ENCODE results near the gene GPHN.

The GPHN gene

GRCh38 chr14:66959437-66960050 is 451.6 kb downstream of the GPHN start:
- no peak for DNase-seq (ENCODE audit: low spot score)

GRCh38 chr14:66965831-66966230 is 457.9 kb downstream of the GPHN start:
- DNase-seq (ENCODE audit: low spot score), result no peak

GRCh38 chr14:66972469-66972868 is 464.5 kb downstream of the GPHN start:
- no peak for DNase-seq (ENCODE audit: low spot score)

- peak; percentile 6 for DNase-seq (ENCODE audit: low spot score)
These were observed 466.6 kb downstream of the GPHN start for GRCh38 chr14:66974397-66975025.

- no peak for DNase-seq (ENCODE audit: low spot score)
These were observed 467.3 kb downstream of the GPHN start for GRCh38 chr14:66975251-66975650.

DNA sequence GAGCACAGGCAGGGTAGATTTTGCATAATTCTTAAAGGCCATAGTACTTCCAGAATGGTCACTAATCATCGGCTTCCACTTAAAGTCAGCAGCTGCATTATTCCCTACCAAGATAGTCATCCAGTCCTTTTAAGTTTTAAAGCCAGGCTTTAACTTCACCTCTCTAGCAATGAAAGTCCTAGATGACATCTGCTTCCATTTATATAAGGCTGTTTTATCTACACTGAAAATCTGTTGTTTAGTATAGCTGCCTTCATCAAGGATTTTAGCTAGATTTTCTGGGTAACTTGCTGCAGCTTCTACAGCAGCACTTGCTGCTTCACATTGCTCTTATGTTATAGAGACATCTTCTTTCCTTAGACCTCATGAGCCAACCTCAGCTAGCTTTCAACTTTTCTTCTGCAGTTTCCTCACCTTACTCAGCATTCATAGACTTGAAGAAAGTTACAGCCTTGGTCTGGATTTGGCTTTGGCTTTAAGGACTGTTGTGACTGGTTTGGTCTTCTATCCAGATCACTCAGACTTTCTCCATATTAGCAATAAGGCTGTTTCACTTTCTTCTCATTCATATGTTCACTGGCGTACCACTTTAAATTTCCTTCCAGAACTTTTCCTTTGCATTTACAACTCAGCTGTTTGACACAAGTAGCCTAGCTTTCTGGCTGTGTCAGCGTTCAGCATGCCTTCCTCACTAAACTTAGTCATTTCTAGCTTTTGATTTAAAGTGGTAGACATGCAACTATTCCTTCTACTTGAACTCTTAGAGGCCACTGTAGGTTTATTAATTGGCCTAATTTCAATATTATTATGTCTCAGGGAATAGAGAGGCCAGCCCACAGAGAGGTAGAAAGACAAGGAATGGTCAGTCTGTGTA is 471.4 kb downstream of the GPHN start:
- no peak for DNase-seq (ENCODE audit: low spot score)

- no peak for DNase-seq (ENCODE audit: low spot score)
These were observed 474.3 kb downstream of the GPHN start for GRCh38 chr14:66982247-66982646.

- no peak for DNase-seq (ENCODE audit: low spot score)
These were observed 484.8 kb downstream of the GPHN start for GRCh38 chr14:66992776-66993175.

DNA sequence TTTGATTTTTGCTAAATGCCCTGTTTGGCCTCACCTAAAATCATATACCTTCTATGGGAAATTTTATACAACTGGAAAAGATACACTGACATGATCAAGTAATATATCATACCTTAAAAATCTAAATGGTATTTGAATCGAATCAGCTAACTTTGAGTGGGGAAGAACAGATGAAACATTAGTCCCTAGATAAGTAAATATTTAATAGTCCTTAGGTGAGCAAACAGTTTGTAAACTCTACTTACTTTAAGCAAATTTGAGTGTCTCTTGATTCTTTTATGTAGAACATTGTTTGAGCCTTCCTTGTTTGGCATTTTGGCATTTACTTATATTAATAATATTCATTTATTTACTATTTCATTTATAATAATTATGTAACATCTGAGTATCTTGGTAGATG is 485.6 kb downstream of the GPHN start:
- no peak for DNase-seq (ENCODE audit: low spot score)

DNA sequence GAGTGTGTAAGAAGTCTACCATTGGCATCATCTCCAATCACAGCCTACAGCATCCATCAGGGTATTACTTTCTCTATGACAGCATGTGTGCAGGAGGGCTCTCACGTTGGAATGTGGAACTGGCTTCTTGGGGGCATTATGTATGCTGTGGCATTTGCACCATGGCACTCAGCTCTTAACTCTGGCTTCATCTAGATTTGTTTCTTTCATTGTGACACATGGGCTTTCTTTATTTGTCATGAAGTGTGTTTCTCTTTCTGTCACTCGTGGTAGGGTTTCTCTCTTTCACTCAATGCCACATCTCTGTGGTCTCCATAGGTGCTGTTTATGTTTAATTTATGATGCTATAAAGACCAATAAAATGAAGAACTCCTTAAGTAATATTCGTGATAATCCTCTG is 490.1 kb downstream of the GPHN start:
- no peak for DNase-seq (ENCODE audit: low spot score)

- DNase-seq (ENCODE audit: low spot score), result no peak
These were observed 492.0 kb downstream of the GPHN start for GRCh38 chr14:66999978-67000377.

DNA sequence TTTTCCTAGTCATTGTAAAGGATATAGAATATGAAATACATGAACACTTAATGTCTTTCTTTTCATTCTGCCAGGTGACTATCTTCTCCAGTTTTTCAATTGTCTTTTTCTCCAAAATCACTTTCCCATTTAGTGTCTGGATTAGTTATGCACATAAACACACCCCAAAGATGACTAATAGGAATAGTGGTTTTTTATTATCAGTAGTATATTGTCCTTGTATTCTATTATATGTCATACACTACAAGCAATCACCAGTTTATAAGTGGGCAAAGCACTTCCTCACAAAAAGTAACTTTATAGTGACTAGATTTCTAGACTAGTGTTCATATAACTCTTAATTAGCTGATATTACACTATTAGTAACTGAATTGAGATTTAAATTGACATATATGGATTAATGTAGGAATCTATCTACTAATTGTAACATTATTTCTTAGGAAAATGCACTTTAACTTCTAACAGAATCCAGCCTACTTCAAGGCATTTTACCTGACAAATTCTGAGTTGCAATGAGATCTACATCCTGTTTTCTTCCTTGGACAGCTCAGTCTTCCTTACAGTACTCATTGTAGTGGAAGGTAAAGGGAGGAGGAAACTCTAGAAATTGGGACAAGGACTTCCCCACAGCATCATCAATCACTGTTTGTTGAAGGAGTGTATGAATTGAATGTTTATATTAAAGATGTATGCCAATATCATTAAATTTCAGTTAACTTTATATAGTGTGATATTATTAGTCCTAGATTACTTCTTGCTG is 495.2 kb downstream of the GPHN start:
- no peak for DNase-seq (ENCODE audit: low spot score)

GRCh38 chr14:67004521-67004920 is 496.6 kb downstream of the GPHN start:
- DNase-seq (ENCODE audit: low spot score), result no peak

DNA sequence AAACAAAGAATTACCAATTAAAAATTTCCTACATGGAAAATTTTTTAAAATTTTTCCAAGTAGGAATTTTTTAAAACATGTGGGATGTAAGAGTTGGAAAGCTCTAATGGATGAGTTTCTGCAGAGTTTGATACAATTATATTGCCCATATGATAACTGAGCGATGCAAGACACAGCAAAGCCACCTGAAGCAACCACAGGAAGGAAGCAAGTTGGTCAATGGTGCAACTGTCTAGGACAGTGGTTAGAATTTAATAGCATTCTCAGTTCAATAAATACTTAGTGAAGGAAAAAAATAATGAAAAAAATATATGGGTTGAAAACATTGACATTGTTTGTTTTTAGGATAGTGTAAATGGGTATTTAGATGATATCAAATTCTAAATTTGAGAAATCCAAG is 502.7 kb downstream of the GPHN start:
- no peak for DNase-seq (ENCODE audit: low spot score)

- no peak for DNase-seq (ENCODE audit: low spot score)
These were observed 508.9 kb downstream of the GPHN start for GRCh38 chr14:67016856-67017255.

GRCh38 chr14:67018720-67019119 is 510.8 kb downstream of the GPHN start:
- no peak for DNase-seq (ENCODE audit: low spot score)

- no peak for DNase-seq (ENCODE audit: low spot score)
These were observed 511.8 kb downstream of the GPHN start for GRCh38 chr14:67019796-67020195.

- no peak for DNase-seq (ENCODE audit: low spot score)
These were observed 524.2 kb downstream of the GPHN start for GRCh38 chr14:67031920-67032774.

- DNase-seq (ENCODE audit: low spot score), result no peak
These were observed 537.5 kb downstream of the GPHN start for GRCh38 chr14:67045440-67045839.

- no peak for DNase-seq (ENCODE audit: low spot score)
These were observed 542.9 kb downstream of the GPHN start for GRCh38 chr14:67050896-67051295.

GRCh38 chr14:67056684-67057083 is 548.7 kb downstream of the GPHN start:
- DNase-seq (ENCODE audit: low spot score), result no peak
